HL-60 (cell line): ENCODE data around the gene DBF4B.

ENCODE experiments used
- GABPA ChIP-seq: IDR thresholded peaks from 2 replicates; pipeline ENCODE4 v1.6.1; 2012; ENCODE audit warnings: low read depth
- POLR2AphosphoS5 ChIP-seq: IDR thresholded peaks from 2 replicates; pipeline ENCODE4 v1.6.1; 2012; ENCODE audit warnings: low read depth
- TF ChIP-seq, protein P1 (sequence below): IDR thresholded peaks from one replicate; pipeline ENCODE4 v1.5.1; 2011; ENCODE audit warnings: low read length, control low read depth, inconsistent platforms; ENCODE audit not compliant: insufficient read depth
- TF ChIP-seq, protein P2 (sequence below): IDR thresholded peaks from 2 replicates; pipeline ENCODE4 v1.6.1; 2012; ENCODE audit warnings: low read depth; ENCODE audit not compliant: insufficient replicate concordance

- TF ChIP-seq, protein P1, sequence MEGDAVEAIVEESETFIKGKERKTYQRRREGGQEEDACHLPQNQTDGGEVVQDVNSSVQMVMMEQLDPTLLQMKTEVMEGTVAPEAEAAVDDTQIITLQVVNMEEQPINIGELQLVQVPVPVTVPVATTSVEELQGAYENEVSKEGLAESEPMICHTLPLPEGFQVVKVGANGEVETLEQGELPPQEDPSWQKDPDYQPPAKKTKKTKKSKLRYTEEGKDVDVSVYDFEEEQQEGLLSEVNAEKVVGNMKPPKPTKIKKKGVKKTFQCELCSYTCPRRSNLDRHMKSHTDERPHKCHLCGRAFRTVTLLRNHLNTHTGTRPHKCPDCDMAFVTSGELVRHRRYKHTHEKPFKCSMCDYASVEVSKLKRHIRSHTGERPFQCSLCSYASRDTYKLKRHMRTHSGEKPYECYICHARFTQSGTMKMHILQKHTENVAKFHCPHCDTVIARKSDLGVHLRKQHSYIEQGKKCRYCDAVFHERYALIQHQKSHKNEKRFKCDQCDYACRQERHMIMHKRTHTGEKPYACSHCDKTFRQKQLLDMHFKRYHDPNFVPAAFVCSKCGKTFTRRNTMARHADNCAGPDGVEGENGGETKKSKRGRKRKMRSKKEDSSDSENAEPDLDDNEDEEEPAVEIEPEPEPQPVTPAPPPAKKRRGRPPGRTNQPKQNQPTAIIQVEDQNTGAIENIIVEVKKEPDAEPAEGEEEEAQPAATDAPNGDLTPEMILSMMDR, result no peak
- no peak for TF ChIP-seq POLR2AphosphoS5
- TF ChIP-seq, protein P2, sequence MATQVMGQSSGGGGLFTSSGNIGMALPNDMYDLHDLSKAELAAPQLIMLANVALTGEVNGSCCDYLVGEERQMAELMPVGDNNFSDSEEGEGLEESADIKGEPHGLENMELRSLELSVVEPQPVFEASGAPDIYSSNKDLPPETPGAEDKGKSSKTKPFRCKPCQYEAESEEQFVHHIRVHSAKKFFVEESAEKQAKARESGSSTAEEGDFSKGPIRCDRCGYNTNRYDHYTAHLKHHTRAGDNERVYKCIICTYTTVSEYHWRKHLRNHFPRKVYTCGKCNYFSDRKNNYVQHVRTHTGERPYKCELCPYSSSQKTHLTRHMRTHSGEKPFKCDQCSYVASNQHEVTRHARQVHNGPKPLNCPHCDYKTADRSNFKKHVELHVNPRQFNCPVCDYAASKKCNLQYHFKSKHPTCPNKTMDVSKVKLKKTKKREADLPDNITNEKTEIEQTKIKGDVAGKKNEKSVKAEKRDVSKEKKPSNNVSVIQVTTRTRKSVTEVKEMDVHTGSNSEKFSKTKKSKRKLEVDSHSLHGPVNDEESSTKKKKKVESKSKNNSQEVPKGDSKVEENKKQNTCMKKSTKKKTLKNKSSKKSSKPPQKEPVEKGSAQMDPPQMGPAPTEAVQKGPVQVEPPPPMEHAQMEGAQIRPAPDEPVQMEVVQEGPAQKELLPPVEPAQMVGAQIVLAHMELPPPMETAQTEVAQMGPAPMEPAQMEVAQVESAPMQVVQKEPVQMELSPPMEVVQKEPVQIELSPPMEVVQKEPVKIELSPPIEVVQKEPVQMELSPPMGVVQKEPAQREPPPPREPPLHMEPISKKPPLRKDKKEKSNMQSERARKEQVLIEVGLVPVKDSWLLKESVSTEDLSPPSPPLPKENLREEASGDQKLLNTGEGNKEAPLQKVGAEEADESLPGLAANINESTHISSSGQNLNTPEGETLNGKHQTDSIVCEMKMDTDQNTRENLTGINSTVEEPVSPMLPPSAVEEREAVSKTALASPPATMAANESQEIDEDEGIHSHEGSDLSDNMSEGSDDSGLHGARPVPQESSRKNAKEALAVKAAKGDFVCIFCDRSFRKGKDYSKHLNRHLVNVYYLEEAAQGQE, result no peak
- no peak for TF ChIP-seq GABPA
These were observed 43.3 kb downstream of the DBF4B start for GRCh38 chr17:44751806-44752205.
